GM19025 (cell line): ENCODE measurements around the gene MAGOHB.
"Not testable (repeated sequence)": the region's sequence is repeated elsewhere in the genome, so short reads cannot be mapped to it uniquely, and the experiment has no call there.

ENCODE experiments used
- ATAC-seq: cut with Tn5 transposase; IDR thresholded peaks from one replicate; pipeline ENCODE4 v1.9.1; 2021; ENCODE audit warnings: mild to moderate bottlenecking, low read depth, moderate library complexity; ENCODE audit not compliant: unreplicated experiment

MAGOHB gene

GRCh38 chr12:10614056-10614370 lies 604 bp upstream of the MAGOHB start:
- no peak for ATAC-seq

GRCh38 chr12:10612984-10613348 lies 443 bp downstream of the MAGOHB start:
- no peak for ATAC-seq

- no peak for ATAC-seq
Observed at GRCh38 chr12:10612110-10612509, 1.3 kb downstream of the MAGOHB start.

- ATAC-seq, result not testable (repeated sequence)
Observed at GRCh38 chr12:10611258-10611657, 2.2 kb downstream of the MAGOHB start.

- no peak for ATAC-seq
Observed at GRCh38 chr12:10610188-10610587, 3.2 kb downstream of the MAGOHB start.

- ATAC-seq, result no peak
Observed at GRCh38 chr12:10607885-10608458, 5.4 kb downstream of the MAGOHB start.

- ATAC-seq, result no peak
Observed at GRCh38 chr12:10601860-10602259, 11.5 kb downstream of the MAGOHB start.

GRCh38 chr12:10600988-10601387 lies 12.4 kb downstream of the MAGOHB start:
- ATAC-seq, result no peak

GRCh38 chr12:10595881-10596280 lies 17.5 kb downstream of the MAGOHB start:
- ATAC-seq, result no peak

GRCh38 chr12:10590966-10591365 lies 22.4 kb downstream of the MAGOHB start:
- ATAC-seq, result no peak

GRCh38 chr12:10584415-10584814 lies 29.0 kb downstream of the MAGOHB start:
- ATAC-seq, result no peak

GRCh38 chr12:10582704-10583103 lies 30.7 kb downstream of the MAGOHB start:
- no peak for ATAC-seq

- ATAC-seq, result not testable (repeated sequence)
Observed at GRCh38 chr12:10582133-10582532, 31.3 kb downstream of the MAGOHB start.

- no peak for ATAC-seq
Observed at GRCh38 chr12:10574307-10574706, 39.1 kb downstream of the MAGOHB start.

GRCh38 chr12:10572021-10572490 lies 41.4 kb downstream of the MAGOHB start:
- ATAC-seq, result not testable (repeated sequence)

- ATAC-seq, result no peak
Observed at GRCh38 chr12:10571141-10571540, 42.3 kb downstream of the MAGOHB start.

GRCh38 chr12:10567813-10568212 lies 45.6 kb downstream of the MAGOHB start:
- no peak for ATAC-seq

GRCh38 chr12:10563966-10564365 lies 49.4 kb downstream of the MAGOHB start:
- no peak for ATAC-seq

- ATAC-seq, result no peak
Observed at GRCh38 chr12:10563002-10563401, 50.4 kb downstream of the MAGOHB start.

- ATAC-seq, result no peak
Observed at GRCh38 chr12:10562306-10562933, 51.0 kb downstream of the MAGOHB start.

GRCh38 chr12:10559244-10559643 lies 54.2 kb downstream of the MAGOHB start:
- ATAC-seq, result no peak

- no peak for ATAC-seq
Observed at GRCh38 chr12:10558789-10559188, 54.6 kb downstream of the MAGOHB start.

GRCh38 chr12:10558301-10558700 lies 55.1 kb downstream of the MAGOHB start:
- no peak for ATAC-seq
